ENCODE measurements around the gene PPFIBP2. TPM values are rescaled to one million over a fixed set of nuclear protein-coding genes. Genes with fewer than 3 reads are reported as not detected.

The PPFIBP2 gene
- total and polyA plus RNA-seq, 10 of the 15 experiments (the other 5 are each of a cell fraction or from before 2014, with no cell fraction given) = 17.3 to 56.3 (median 39.2) TPM

- ATAC-seq = no peak
- in situ Hi-C loops (cut with MboI) (no loop called here), intact Hi-C loops (cut with micrococcal nuclease; ENCODE audit: unreplicated experiment) (no loop called here)
- CTCF ChIA-PET = interaction anchor here (0.7 kb wide), 1 partner anchor 52 kb away, joined by 3 read pairs; no protein-coding TSS in a partner anchor
- Histone ChIP-seq H2AFZ (ENCODE audit: control insufficient read depth, low read depth, low read length) (no peak overlapping the region), H3K27me3 (replicated peaks in 1 of 2; ENCODE audit: control insufficient read depth in 2 of 2, insufficient read depth in 2 of 2, low read length in 1 of 2) (no peaks in the 10 kb centered on the region), H4K20me1 (ENCODE audit: control insufficient read depth, insufficient read depth) (no peaks in the 10 kb centered on the region), H3K4me3 (no peak overlapping the region), H3K9me3 (replicated peaks; ENCODE audit: control insufficient read depth, insufficient read depth, low read length) (no peaks in the 10 kb centered on the region), H3K36me3 (ENCODE audit: control insufficient read depth in 2 of 2, insufficient read depth in 2 of 2, low read length in 1 of 2) (no peaks in the 10 kb centered on the region), H3K27ac (ENCODE audit: control insufficient read depth, insufficient read depth) (no peak overlapping the region), H3K4me1 (ENCODE audit: control insufficient read depth, insufficient read depth, low read length) (peaks cover 10% of the 10 kb centered on the region), H3K9ac (ENCODE audit: control insufficient read depth, insufficient read depth, low read length) (no peak overlapping the region), H3K4me2 (ENCODE audit: control insufficient read depth, insufficient read depth) (no peak overlapping the region), H3K79me2 (ENCODE audit: control insufficient read depth, insufficient read depth, low read length) (no peaks in the 10 kb centered on the region)
- no peak for DNase-seq (ENCODE audit: low read depth, low spot score)
- RAD21 ChIA-PET (ENCODE audit: unreplicated experiment) = interaction anchor here (1.4 kb wide), 2 partner anchors 32 to 117 kb away, joined by 3 to 6 read pairs; no protein-coding TSS in a partner anchor
- BruUV-seq (replicated peaks) = no TSS peak
- SMC1A ChIA-PET (ENCODE audit: uncharacterized antibody, unreplicated experiment) = interaction anchor here (1.1 to 1.3 kb wide), 2 partner anchors 16 to 24 kb away, joined by 4 to 5 read pairs; partner anchors contain the start of gene OLFML1
- no peak for TF ChIP-seq DPF2 (IDR thresholded peaks at IDR 0.05)
- TF ChIP-seq MYC (IDR thresholded peaks at IDR 0.05; ENCODE audit: insufficient read depth, insufficient read length, insufficient replicate concordance, low read length, severe bottlenecking) = no peak
- no peak for TF ChIP-seq ZNF207 (IDR thresholded peaks at IDR 0.05; ENCODE audit: borderline replicate concordance)
- TF ChIP-seq BHLHE40 (IDR thresholded peaks at IDR 0.05; ENCODE audit: borderline replicate concordance in 1 of 2, low read depth in 2 of 2, low read length in 1 of 2) = no peak
- no peak for TF ChIP-seq CREM (IDR thresholded peaks at IDR 0.05; ENCODE audit: low read depth)
- TF ChIP-seq MYB (IDR thresholded peaks at IDR 0.05; ENCODE audit: borderline replicate concordance, low read depth, low read length) = no peak
- no peak for TF ChIP-seq MAX (IDR thresholded peaks at IDR 0.05; ENCODE audit: low read depth, low read length)
- no peak for TF ChIP-seq EED (IDR thresholded peaks at IDR 0.05; ENCODE audit: low read depth)
- FAIRE-seq = no peak
- POLR2A ChIA-PET = interaction anchor here (1.5 kb wide), 1 partner anchor 42 kb away, joined by 3 read pairs; no protein-coding TSS in a partner anchor
- 88% methylated on average over 5 of the region's 5 CpGs for WGBS (ENCODE audit: insufficient coverage, insufficient replicate concordance, low lambda C conversion rate, missing lambda C conversion rate)
Observed at GRCh38 chr11:7469351-7469865, 44.4 kb upstream of the PPFIBP2 start.

Data from GM12878 (cell line).